ENCODE measurements around the gene TEKT5.

TEKT5 gene

GRCh38 chr16:10662212-10662611 lies 32.5 kb downstream of the TEKT5 start:
- CTCF ChIA-PET, result no interaction called here
- Histone ChIP-seq H3K36me3 (ENCODE audit: control insufficient read depth in 4 of 4, insufficient read depth in 4 of 4, low read length in 3 of 4) (no peaks in the 10 kb centered on the region), H3K9me3 (ENCODE audit: control extremely low read depth in 1 of 5, control insufficient read depth in 4 of 5, insufficient read depth in 2 of 5, low read depth in 1 of 5, low read length in 4 of 5) (no peaks in the 10 kb centered on the region), H3K4me1 (ENCODE audit: control extremely low read depth in 1 of 4, control insufficient read depth in 4 of 4, insufficient read depth in 4 of 4, low read length in 3 of 4) (no peaks in the 10 kb centered on the region), H3K4me3 (ENCODE audit: control insufficient read depth in 1 of 7, extremely low read depth in 1 of 7, insufficient read depth in 4 of 7, low read depth in 2 of 7, low read length in 6 of 7) (no peak overlapping the region), H3K27ac (ENCODE audit: insufficient read depth in 1 of 2, low read depth in 1 of 2, low read length in 2 of 2, poor library complexity in 1 of 2, severe bottlenecking in 2 of 2) (no peak overlapping the region), H3K27me3 (replicated peaks in 2 of 5; ENCODE audit: control insufficient read depth in 4 of 5, insufficient read depth in 5 of 5, low read length in 4 of 5) (peaks cover 0 to 8% (median 0%) of the 10 kb centered on the region in 5 experiments)
- POLR2A ChIA-PET, result no interaction called here
- 86% methylated on average over 4 of the region's 5 CpGs for WGBS (ENCODE audit: insufficient coverage)
- no peak for DNase-seq

GRCh38 chr16:10661737-10662136 lies 33.0 kb downstream of the TEKT5 start:
- POLR2A ChIA-PET, result no interaction called here
- Histone ChIP-seq H3K27ac (ENCODE audit: insufficient read depth in 1 of 2, low read depth in 1 of 2, low read length in 2 of 2, poor library complexity in 1 of 2, severe bottlenecking in 2 of 2) (no peak overlapping the region), H3K9me3 (ENCODE audit: control extremely low read depth in 1 of 5, control insufficient read depth in 4 of 5, insufficient read depth in 2 of 5, low read depth in 1 of 5, low read length in 4 of 5) (no peaks in the 10 kb centered on the region), H3K36me3 (ENCODE audit: control insufficient read depth in 4 of 4, insufficient read depth in 4 of 4, low read length in 3 of 4) (no peaks in the 10 kb centered on the region), H3K27me3 (replicated peaks in 2 of 5; ENCODE audit: control insufficient read depth in 4 of 5, insufficient read depth in 5 of 5, low read length in 4 of 5) (peaks cover 0 to 8% (median 0%) of the 10 kb centered on the region in 5 experiments), H3K4me3 (ENCODE audit: control insufficient read depth in 1 of 7, extremely low read depth in 1 of 7, insufficient read depth in 4 of 7, low read depth in 2 of 7, low read length in 6 of 7) (no peak overlapping the region), H3K4me1 (ENCODE audit: control extremely low read depth in 1 of 4, control insufficient read depth in 4 of 4, insufficient read depth in 4 of 4, low read length in 3 of 4) (no peaks in the 10 kb centered on the region)
- no peak for DNase-seq
- CTCF ChIA-PET, result no interaction called here
- WGBS (ENCODE audit: insufficient coverage), result 43% methylated on average over 1 of the region's 1 CpG

GRCh38 chr16:10660950-10661635 lies 33.6 kb downstream of the TEKT5 start:
- H3K9me3 ChIP-seq (ENCODE audit: control extremely low read depth in 1 of 5, control insufficient read depth in 4 of 5, insufficient read depth in 2 of 5, low read depth in 1 of 5, low read length in 4 of 5), result no peaks in the 10 kb centered on the region
- POLR2A ChIA-PET, result no interaction called here
- H3K4me1 ChIP-seq (ENCODE audit: control extremely low read depth in 1 of 4, control insufficient read depth in 4 of 4, insufficient read depth in 4 of 4, low read length in 3 of 4), result no peaks in the 10 kb centered on the region
- CTCF ChIA-PET, result no interaction called here
- H3K36me3 ChIP-seq (ENCODE audit: control insufficient read depth in 4 of 4, insufficient read depth in 4 of 4, low read length in 3 of 4), result no peaks in the 10 kb centered on the region
- H3K4me3 ChIP-seq (ENCODE audit: control insufficient read depth in 1 of 7, extremely low read depth in 1 of 7, insufficient read depth in 4 of 7, low read depth in 2 of 7, low read length in 6 of 7), result no peak overlapping the region
- 94% methylated on average over 6 of the region's 8 CpGs for WGBS (ENCODE audit: insufficient coverage)
- DNase-seq, result no peak
- no peak overlapping the region for H3K27ac ChIP-seq (ENCODE audit: insufficient read depth in 1 of 2, low read depth in 1 of 2, low read length in 2 of 2, poor library complexity in 1 of 2, severe bottlenecking in 2 of 2)
- peaks cover 0 to 8% (median 0%) of the 10 kb centered on the region in 5 experiments for H3K27me3 ChIP-seq (replicated peaks in 2 of 5; ENCODE audit: control insufficient read depth in 4 of 5, insufficient read depth in 5 of 5, low read length in 4 of 5)

- Histone ChIP-seq H3K36me3 (ENCODE audit: control insufficient read depth in 4 of 4, insufficient read depth in 4 of 4, low read length in 3 of 4) (no peaks in the 10 kb centered on the region), H3K9me3 (ENCODE audit: control extremely low read depth in 1 of 5, control insufficient read depth in 4 of 5, insufficient read depth in 2 of 5, low read depth in 1 of 5, low read length in 4 of 5) (no peaks in the 10 kb centered on the region), H3K27ac (ENCODE audit: insufficient read depth in 1 of 2, low read depth in 1 of 2, low read length in 2 of 2, poor library complexity in 1 of 2, severe bottlenecking in 2 of 2) (no peak overlapping the region), H3K27me3 (replicated peaks in 2 of 5; ENCODE audit: control insufficient read depth in 4 of 5, insufficient read depth in 5 of 5, low read length in 4 of 5) (peaks cover 0 to 2% (median 0%) of the 10 kb centered on the region in 5 experiments), H3K4me1 (ENCODE audit: control extremely low read depth in 1 of 4, control insufficient read depth in 4 of 4, insufficient read depth in 4 of 4, low read length in 3 of 4) (no peaks in the 10 kb centered on the region), H3K4me3 (ENCODE audit: control insufficient read depth in 1 of 7, extremely low read depth in 1 of 7, insufficient read depth in 4 of 7, low read depth in 2 of 7, low read length in 6 of 7) (no peak overlapping the region)
- WGBS (ENCODE audit: insufficient coverage), result 82% methylated on average over 4 of the region's 6 CpGs
- CTCF ChIA-PET, result no interaction called here
- POLR2A ChIA-PET, result no interaction called here
- DNase-seq, result no peak
These were observed 35.8 kb downstream of the TEKT5 start for GRCh38 chr16:10658943-10659342.

GRCh38 chr16:10657925-10658324 lies 36.8 kb downstream of the TEKT5 start:
- no peak for DNase-seq
- Histone ChIP-seq H3K27me3 (replicated peaks in 2 of 5; ENCODE audit: control insufficient read depth in 4 of 5, insufficient read depth in 5 of 5, low read length in 4 of 5) (no peaks in the 10 kb centered on the region), H3K4me3 (ENCODE audit: control insufficient read depth in 1 of 7, extremely low read depth in 1 of 7, insufficient read depth in 4 of 7, low read depth in 2 of 7, low read length in 6 of 7) (no peak overlapping the region), H3K9me3 (ENCODE audit: control extremely low read depth in 1 of 5, control insufficient read depth in 4 of 5, insufficient read depth in 2 of 5, low read depth in 1 of 5, low read length in 4 of 5) (no peaks in the 10 kb centered on the region), H3K27ac (ENCODE audit: insufficient read depth in 1 of 2, low read depth in 1 of 2, low read length in 2 of 2, poor library complexity in 1 of 2, severe bottlenecking in 2 of 2) (no peak overlapping the region), H3K36me3 (ENCODE audit: control insufficient read depth in 4 of 4, insufficient read depth in 4 of 4, low read length in 3 of 4) (no peaks in the 10 kb centered on the region), H3K4me1 (ENCODE audit: control extremely low read depth in 1 of 4, control insufficient read depth in 4 of 4, insufficient read depth in 4 of 4, low read length in 3 of 4) (no peaks in the 10 kb centered on the region)
- CTCF ChIA-PET, result no interaction called here
- POLR2A ChIA-PET, result no interaction called here
- 96% methylated on average over 3 of the region's 4 CpGs for WGBS (ENCODE audit: insufficient coverage)

- DNase-seq, result no peak
- Histone ChIP-seq H3K27ac (ENCODE audit: insufficient read depth in 1 of 2, low read depth in 1 of 2, low read length in 2 of 2, poor library complexity in 1 of 2, severe bottlenecking in 2 of 2) (no peak overlapping the region), H3K27me3 (replicated peaks in 2 of 5; ENCODE audit: control insufficient read depth in 4 of 5, insufficient read depth in 5 of 5, low read length in 4 of 5) (no peaks in the 10 kb centered on the region), H3K9me3 (ENCODE audit: control extremely low read depth in 1 of 5, control insufficient read depth in 4 of 5, insufficient read depth in 2 of 5, low read depth in 1 of 5, low read length in 4 of 5) (no peaks in the 10 kb centered on the region), H3K4me3 (ENCODE audit: control insufficient read depth in 1 of 7, extremely low read depth in 1 of 7, insufficient read depth in 4 of 7, low read depth in 2 of 7, low read length in 6 of 7) (no peak overlapping the region), H3K36me3 (ENCODE audit: control insufficient read depth in 4 of 4, insufficient read depth in 4 of 4, low read length in 3 of 4) (no peaks in the 10 kb centered on the region), H3K4me1 (ENCODE audit: control extremely low read depth in 1 of 4, control insufficient read depth in 4 of 4, insufficient read depth in 4 of 4, low read length in 3 of 4) (no peaks in the 10 kb centered on the region)
- ChIA-PET POLR2A (no interaction called here), CTCF (no interaction called here)
These were observed 38.1 kb downstream of the TEKT5 start for GRCh38 chr16:10656618-10657017.

GRCh38 chr16:10655415-10655977 lies 39.2 kb downstream of the TEKT5 start:
- no peak overlapping the region for H3K4me3 ChIP-seq (ENCODE audit: control insufficient read depth in 1 of 7, extremely low read depth in 1 of 7, insufficient read depth in 4 of 7, low read depth in 2 of 7, low read length in 6 of 7)
- no peak overlapping the region for H3K27ac ChIP-seq (ENCODE audit: insufficient read depth in 1 of 2, low read depth in 1 of 2, low read length in 2 of 2, poor library complexity in 1 of 2, severe bottlenecking in 2 of 2)
- ChIA-PET CTCF (no interaction called here), POLR2A (no interaction called here)
- peak in 1 of 3 donors; percentile 3 for DNase-seq
- H3K27me3 ChIP-seq (replicated peaks in 2 of 5; ENCODE audit: control insufficient read depth in 4 of 5, insufficient read depth in 5 of 5, low read length in 4 of 5), result no peaks in the 10 kb centered on the region
- no peaks in the 10 kb centered on the region for H3K36me3 ChIP-seq (ENCODE audit: control insufficient read depth in 4 of 4, insufficient read depth in 4 of 4, low read length in 3 of 4)
- no peaks in the 10 kb centered on the region for H3K9me3 ChIP-seq (ENCODE audit: control extremely low read depth in 1 of 5, control insufficient read depth in 4 of 5, insufficient read depth in 2 of 5, low read depth in 1 of 5, low read length in 4 of 5)
- no peaks in the 10 kb centered on the region for H3K4me1 ChIP-seq (ENCODE audit: control extremely low read depth in 1 of 4, control insufficient read depth in 4 of 4, insufficient read depth in 4 of 4, low read length in 3 of 4)
